Trophoblast cell (in vitro differentiated cells and primary cell): ENCODE measurements around the gene C1orf159.
"Not testable (repeated sequence)": the region's sequence is repeated elsewhere in the genome, so short reads cannot be mapped to it uniquely, and the experiment has no call there.

Source experiments
- DNase-seq, 2 donors: peaks; one replicate each; pipeline ENCODE4 v3.0.0-alpha.2; 2016
- H2AFZ ChIP-seq: 2 replicates; pipeline ENCODE4 v1.6.1; 2013; ENCODE audit warnings: low read length, moderate library complexity, mild to moderate bottlenecking; ENCODE audit not compliant: insufficient read depth, poor library complexity
- H2AK5ac ChIP-seq: 2 replicates; pipeline ENCODE4 v1.6.1; 2013; ENCODE audit warnings: mild to moderate bottlenecking, low read length
- H2BK120ac ChIP-seq: 2 replicates; pipeline ENCODE4 v1.6.1; 2013; ENCODE audit warnings: low read length, mild to moderate bottlenecking, moderate library complexity; ENCODE audit not compliant: insufficient read depth, poor library complexity
- H2BK12ac ChIP-seq: 2 replicates; pipeline ENCODE4 v1.6.1; 2013; ENCODE audit warnings: mild to moderate bottlenecking, low read length, moderate library complexity
- H2BK5ac ChIP-seq: 2 replicates; pipeline ENCODE4 v1.6.1; 2013; ENCODE audit warnings: low read length, low read depth, moderate library complexity, mild to moderate bottlenecking; ENCODE audit not compliant: poor library complexity
- H3K14ac ChIP-seq: 2 replicates; pipeline ENCODE4 v1.6.1; 2013; ENCODE audit warnings: mild to moderate bottlenecking, low read length
- H3K18ac ChIP-seq: 2 replicates; pipeline ENCODE4 v1.6.1; 2013; ENCODE audit warnings: mild to moderate bottlenecking, low read length
- H3K23ac ChIP-seq: 2 replicates; pipeline ENCODE4 v1.6.1; 2013; ENCODE audit warnings: low read length
- H3K27ac ChIP-seq: 2 replicates; pipeline ENCODE4 v1.5.1; 2013; ENCODE audit warnings: low read depth, mild to moderate bottlenecking, inconsistent platforms, low read length, moderate library complexity
- H3K27me3 ChIP-seq: 2 replicates; pipeline ENCODE4 v1.6.1; 2013; ENCODE audit warnings: inconsistent platforms, mild to moderate bottlenecking, low read length, moderate library complexity; ENCODE audit not compliant: insufficient read depth
- H3K36me3 ChIP-seq, 2 experiments: 1 replicate in 1 of 2; 2 replicates in 1 of 2; pipeline ENCODE4 v1.6.1; 2013; ENCODE audit warnings: low read length in 2 of 2, mild to moderate bottlenecking in 2 of 2, moderate library complexity in 1 of 2; ENCODE audit not compliant: insufficient read depth in 2 of 2, control insufficient read depth in 1 of 2
- H3K4ac ChIP-seq: 2 replicates; pipeline ENCODE4 v1.6.1; 2013; ENCODE audit warnings: low read depth, mild to moderate bottlenecking, low read length, moderate library complexity
- H3K4me1 ChIP-seq, 2 experiments: 1 replicate in 1 of 2; 2 replicates in 1 of 2; pipeline ENCODE4 v1.6.1; 2013; ENCODE audit warnings: low read length in 2 of 2, mild to moderate bottlenecking in 2 of 2, moderate library complexity in 1 of 2; ENCODE audit not compliant: insufficient read depth in 2 of 2, control insufficient read depth in 1 of 2
- H3K4me2 ChIP-seq: 2 replicates; pipeline ENCODE4 v1.6.1; 2013; ENCODE audit warnings: inconsistent platforms, mild to moderate bottlenecking, low read length, moderate library complexity
- H3K4me3 ChIP-seq: 2 replicates; pipeline ENCODE4 v1.5.1; 2013; ENCODE audit warnings: mild to moderate bottlenecking, low read depth, low read length, inconsistent platforms
- H3K79me1 ChIP-seq: one replicate; pipeline ENCODE4 v1.6.1; 2013; ENCODE audit warnings: low read length
- H3K79me2 ChIP-seq: 2 replicates; pipeline ENCODE4 v1.6.1; 2013; ENCODE audit warnings: low read length, mild to moderate bottlenecking; ENCODE audit not compliant: control insufficient read depth, insufficient read depth, poor library complexity
- H3K9ac ChIP-seq: 2 replicates; pipeline ENCODE4 v1.6.1; 2013; ENCODE audit warnings: mild to moderate bottlenecking, low read length
- H3K9me3 ChIP-seq: 2 replicates; pipeline ENCODE4 v1.6.1; 2013; ENCODE audit warnings: low read depth, mild to moderate bottlenecking, control low read depth, inconsistent platforms, low read length; ENCODE audit not compliant: insufficient read depth
- H4K12ac ChIP-seq: 2 replicates; pipeline ENCODE4 v1.6.1; 2013; ENCODE audit warnings: low read depth, mild to moderate bottlenecking, low read length, moderate library complexity
- H4K8ac ChIP-seq: 2 replicates; pipeline ENCODE4 v1.6.1; 2013; ENCODE audit warnings: low read depth, mild to moderate bottlenecking, low read length, moderate library complexity
- H4K91ac ChIP-seq: one replicate; pipeline ENCODE4 v1.6.1; 2013; ENCODE audit warnings: low read depth, mild to moderate bottlenecking, low read length, moderate library complexity
- WGBS: extraction: QIAGEN DNeasy Blood & Tissue Kit; methylation state at CpG from one replicate; pipeline ENCODE4 v1.1.7; 2013; ENCODE audit warnings: missing lambda C conversion rate; ENCODE audit not compliant: insufficient read length, insufficient coverage; ENCODE audit errors: extremely low coverage; 5-methylcytosine and 5-hydroxymethylcytosine counted together

The C1orf159 gene

DNA sequence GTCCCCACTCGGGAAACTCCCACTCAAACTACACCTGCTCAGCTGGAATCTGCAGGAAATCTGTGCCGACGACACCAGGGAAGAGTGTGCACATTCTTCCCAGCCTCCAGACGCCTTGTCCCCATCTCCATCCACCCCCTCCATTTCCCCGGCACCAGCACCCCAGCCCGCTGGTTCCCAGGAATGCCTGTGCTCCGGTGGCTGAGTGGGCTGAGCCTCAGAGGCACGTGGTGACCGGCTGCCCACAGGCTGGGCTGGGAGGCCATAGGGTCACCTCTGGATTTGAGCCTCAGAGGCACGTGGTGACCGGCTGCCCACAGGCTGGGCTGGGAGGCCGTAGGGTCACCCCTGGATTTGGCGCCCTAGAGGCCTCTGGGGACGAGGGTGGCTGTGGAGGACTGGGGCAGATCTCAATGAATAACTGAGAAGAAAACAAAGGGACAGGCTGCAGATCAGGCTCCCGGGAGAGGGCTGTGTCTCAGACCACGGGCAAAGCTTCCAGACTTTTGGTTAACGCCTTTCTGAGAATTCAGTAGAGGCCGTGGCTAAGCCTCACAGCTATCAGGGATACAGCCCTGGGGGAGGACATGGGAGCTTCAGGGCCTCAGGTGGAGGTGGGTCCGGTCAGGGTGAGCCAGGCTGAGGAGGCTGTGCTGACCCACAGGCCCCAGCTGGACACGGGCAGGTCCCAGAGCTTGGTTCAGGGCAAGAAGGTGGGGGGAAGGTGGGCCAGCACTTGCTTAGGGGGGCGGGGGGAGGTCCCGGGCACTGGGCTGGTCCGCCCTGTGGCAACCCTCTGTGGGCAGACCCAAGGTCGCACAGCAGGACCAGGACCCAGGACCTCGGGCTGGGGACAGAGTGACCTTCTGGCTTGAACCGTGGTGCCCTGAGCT, 40.5 kb upstream of the C1orf159 start:
- Histone ChIP-seq H3K79me1 (peaks cover 15% of the 10 kb centered on the region), H3K9ac (no peak overlapping the region), H3K27me3 (no peaks in the 10 kb centered on the region), H3K18ac (no peak overlapping the region), H3K4me1 (peaks cover 11 to 12% of the 10 kb centered on the region in 2 experiments), H3K27ac (no peak overlapping the region), H2AFZ (no peak overlapping the region), H2BK120ac (no peak overlapping the region), H2AK5ac (no peak overlapping the region), H4K91ac (no peak overlapping the region), H4K12ac (no peak overlapping the region), H3K4ac (no peak overlapping the region), H3K4me3 (no peak overlapping the region), H3K9me3 (peaks cover 13% of the 10 kb centered on the region), H2BK12ac (no peak overlapping the region), H3K4me2 (no peak overlapping the region), H3K23ac (no peak overlapping the region), H4K8ac (no peak overlapping the region), H3K36me3 (no peaks in the 10 kb centered on the region), H3K79me2 (peaks cover 9% of the 10 kb centered on the region), H2BK5ac (no peak overlapping the region), H3K14ac (no peak overlapping the region)
- DNase-seq = no peak
- no CpG with 5 or more reads among the region's 26 CpGs for WGBS

- H3K23ac ChIP-seq = no peak overlapping the region
- peaks cover 10% of the 10 kb centered on the region for H3K9me3 ChIP-seq
- no peak overlapping the region for H2BK5ac ChIP-seq
- peaks cover 15% of the 10 kb centered on the region for H3K79me1 ChIP-seq
- no peaks in the 10 kb centered on the region for H3K27me3 ChIP-seq
- H3K4me3 ChIP-seq = no peak overlapping the region
- no peak overlapping the region for H3K9ac ChIP-seq
- no peak overlapping the region for H3K4ac ChIP-seq
- no peak overlapping the region for H4K8ac ChIP-seq
- H4K91ac ChIP-seq = no peak overlapping the region
- H3K14ac ChIP-seq = no peak overlapping the region
- H2AFZ ChIP-seq = no peak overlapping the region
- no CpG with 5 or more reads among the region's 10 CpGs for WGBS
- peaks cover 9% of the 10 kb centered on the region for H3K79me2 ChIP-seq
- no peak for DNase-seq
- peaks cover 11 to 12% of the 10 kb centered on the region in 2 experiments for H3K4me1 ChIP-seq
- no peak overlapping the region for H4K12ac ChIP-seq
- H3K27ac ChIP-seq = no peak overlapping the region
- H3K36me3 ChIP-seq = no peaks in the 10 kb centered on the region
- H2BK12ac ChIP-seq = no peak overlapping the region
- H2BK120ac ChIP-seq = no peak overlapping the region
- H3K18ac ChIP-seq = no peak overlapping the region
- no peak overlapping the region for H3K4me2 ChIP-seq
- H2AK5ac ChIP-seq = no peak overlapping the region
Measured at GRCh38 chr1:1155258-1155657, 39.4 kb upstream of the C1orf159 start.

GRCh38 chr1:1153874-1154273, 38.0 kb upstream of the C1orf159 start:
- Histone ChIP-seq H2BK120ac (no peak overlapping the region), H3K4me2 (no peak overlapping the region), H3K4me1 (peaks cover 11 to 12% of the 10 kb centered on the region in 2 experiments), H4K91ac (no peak overlapping the region), H2BK5ac (no peak overlapping the region), H3K4ac (no peak overlapping the region), H3K23ac (no peak overlapping the region), H3K27me3 (no peaks in the 10 kb centered on the region), H3K14ac (no peak overlapping the region), H2AK5ac (no peak overlapping the region), H2BK12ac (no peak overlapping the region), H3K79me1 (peaks cover 15% of the 10 kb centered on the region), H3K9ac (no peak overlapping the region), H4K12ac (no peak overlapping the region), H2AFZ (no peak overlapping the region), H3K18ac (no peak overlapping the region), H4K8ac (no peak overlapping the region), H3K27ac (no peak overlapping the region), H3K79me2 (peaks cover 9% of the 10 kb centered on the region), H3K36me3 (no peaks in the 10 kb centered on the region), H3K4me3 (no peak overlapping the region), H3K9me3 (peaks cover 8% of the 10 kb centered on the region)
- DNase-seq = no peak
- no CpG with 5 or more reads among the region's 4 CpGs for WGBS

GRCh38 chr1:1153215-1153614, 37.3 kb upstream of the C1orf159 start:
- not testable (repeated sequence) for H3K36me3 ChIP-seq, H2BK5ac ChIP-seq, H3K14ac ChIP-seq, H4K8ac ChIP-seq, H3K27me3 ChIP-seq, H3K79me2 ChIP-seq, H3K4ac ChIP-seq, H3K4me3 ChIP-seq, H4K12ac ChIP-seq, H3K4me2 ChIP-seq, H2AFZ ChIP-seq, H3K27ac ChIP-seq, H3K9me3 ChIP-seq, H3K23ac ChIP-seq, H3K18ac ChIP-seq, H3K4me1 ChIP-seq, H2BK120ac ChIP-seq, H4K91ac ChIP-seq, H3K9ac ChIP-seq, H2AK5ac ChIP-seq, DNase-seq, H3K79me1 ChIP-seq, H2BK12ac ChIP-seq
- WGBS = no CpG with 5 or more reads among the region's 14 CpGs
